22Rv1 (cell line): ENCODE data around the gene ACOX2.
A peak's percentile ranks its signal among the peaks of the same experiment; 100 is the strongest.

Source experiments
- H3K27ac ChIP-seq: fragments of 450-650 bp; 2 replicates; pipeline ENCODE4 v1.5.1; 2017
- CTCF ChIP-seq: fragments of 450-650 bp; IDR thresholded peaks from 2 replicates; pipeline ENCODE4 v1.5.1; 2017; ENCODE audit warnings: mild to moderate bottlenecking
- ZFX ChIP-seq: fragments of 450-650 bp; IDR thresholded peaks from 2 replicates; pipeline ENCODE4 v1.6.1; 2017; ENCODE audit warnings: antibody characterized with exemption, borderline replicate concordance

The ACOX2 gene

GRCh38 chr3:58572634-58573230 lies 35.7 kb upstream of the ACOX2 start:
- H3K27ac ChIP-seq: no peak overlapping the region
- TF ChIP-seq CTCF (no peak), ZFX (no peak)

GRCh38 chr3:58572013-58572633 lies 35.1 kb upstream of the ACOX2 start:
- TF ChIP-seq ZFX (no peak), CTCF (no peak)
- no peak overlapping the region for H3K27ac ChIP-seq

GRCh38 chr3:58570851-58571250 lies 33.9 kb upstream of the ACOX2 start:
- H3K27ac ChIP-seq: no peak overlapping the region
- TF ChIP-seq CTCF (no peak), ZFX (no peak)

- no peak overlapping the region for H3K27ac ChIP-seq
- TF ChIP-seq ZFX (no peak), CTCF (no peak)
Observed at GRCh38 chr3:58569287-58570001, 32.5 kb upstream of the ACOX2 start.

GRCh38 chr3:58568572-58569286 lies 31.7 kb upstream of the ACOX2 start:
- TF ChIP-seq CTCF: peak; percentile 96
- no peak for TF ChIP-seq ZFX
- no peak overlapping the region for H3K27ac ChIP-seq

- no peak overlapping the region for H3K27ac ChIP-seq
- TF ChIP-seq ZFX (no peak), CTCF (no peak)
Observed at GRCh38 chr3:58567251-58567515, 30.2 kb upstream of the ACOX2 start.
